SK-N-SH treated with all-trans-retinoic acid at 6 μM for 48 hours (cell line): ENCODE results near the gene PLEKHA3.

Source experiments
- ARNTL ChIP-seq: fragments of 450-650 bp; formaldehyde crosslinking; IDR thresholded peaks from 2 replicates; pipeline ENCODE4 v1.5.0; 2020; ENCODE audit warnings: low read depth, mild to moderate bottlenecking, moderate library complexity, borderline replicate concordance
- BACH2 ChIP-seq: fragments of 250-450 bp; sonication (Bioruptor Pico); IDR thresholded peaks from 2 replicates; pipeline ENCODE4 v1.9.0; 2021; ENCODE audit warnings: mild to moderate bottlenecking, borderline replicate concordance
- CSDC2 ChIP-seq: fragments of 250-450 bp; sonication (Bioruptor Pico); IDR thresholded peaks from 2 replicates; pipeline ENCODE4 v1.5.0; 2020; ENCODE audit warnings: mild to moderate bottlenecking, moderate library complexity
- ESRRG ChIP-seq: fragments of 250-450 bp; sonication (Bioruptor Pico); IDR thresholded peaks from 2 replicates; pipeline ENCODE4 v1.6.1; 2021; ENCODE audit warnings: mild to moderate bottlenecking
- GLIS3 ChIP-seq: fragments of 250-450 bp; sonication (Bioruptor Pico); IDR thresholded peaks from 2 replicates; pipeline ENCODE4 v1.5.0; 2020; ENCODE audit warnings: mild to moderate bottlenecking, moderate library complexity
- PPARA ChIP-seq: fragments of 250-450 bp; sonication (Bioruptor Pico); IDR thresholded peaks from 2 replicates; pipeline ENCODE4 v1.5.0; 2020; ENCODE audit warnings: mild to moderate bottlenecking, borderline replicate concordance
- RARB ChIP-seq: fragments of 250-450 bp; sonication (Bioruptor Pico); IDR thresholded peaks from 2 replicates; pipeline ENCODE4 v1.8.0; 2021; ENCODE audit warnings: mild to moderate bottlenecking, moderate library complexity
- TOX ChIP-seq: fragments of 250-450 bp; sonication (Bioruptor Pico); IDR thresholded peaks from 2 replicates; pipeline ENCODE4 v1.8.0; 2021; ENCODE audit warnings: mild to moderate bottlenecking, moderate library complexity, borderline replicate concordance
- ZFP3 ChIP-seq: fragments of 250-450 bp; sonication (Bioruptor Pico); IDR thresholded peaks from 2 replicates; pipeline ENCODE4 v1.5.0; 2020; ENCODE audit warnings: mild to moderate bottlenecking, moderate library complexity
- ZFP30 ChIP-seq: fragments of 450-650 bp; formaldehyde crosslinking; IDR thresholded peaks from 2 replicates; pipeline ENCODE4 v1.5.0; 2022; ENCODE audit warnings: mild to moderate bottlenecking, moderate library complexity
- ZNF8 ChIP-seq: fragments of 450-650 bp; formaldehyde crosslinking; IDR thresholded peaks from 2 replicates; pipeline ENCODE4 v1.5.0; 2020; ENCODE audit warnings: mild to moderate bottlenecking, moderate library complexity
- TF ChIP-seq, protein P1 (sequence below): fragments of 250-450 bp; sonication (Bioruptor Pico); IDR thresholded peaks from 2 replicates; pipeline ENCODE4 v1.8.0; 2020; ENCODE audit warnings: mild to moderate bottlenecking, moderate library complexity, borderline replicate concordance
- TF ChIP-seq, protein P2 (sequence below): fragments of 250-450 bp; sonication (Bioruptor Pico); IDR thresholded peaks from 2 replicates; pipeline ENCODE4 v1.5.1; 2021; ENCODE audit warnings: mild to moderate bottlenecking, moderate library complexity
- TF ChIP-seq, protein P3 (sequence below): fragments of 250-450 bp; sonication (Bioruptor Pico); IDR thresholded peaks from 2 replicates; pipeline ENCODE4 v1.5.1; 2020; ENCODE audit warnings: low read depth, mild to moderate bottlenecking, moderate library complexity

DNA sequence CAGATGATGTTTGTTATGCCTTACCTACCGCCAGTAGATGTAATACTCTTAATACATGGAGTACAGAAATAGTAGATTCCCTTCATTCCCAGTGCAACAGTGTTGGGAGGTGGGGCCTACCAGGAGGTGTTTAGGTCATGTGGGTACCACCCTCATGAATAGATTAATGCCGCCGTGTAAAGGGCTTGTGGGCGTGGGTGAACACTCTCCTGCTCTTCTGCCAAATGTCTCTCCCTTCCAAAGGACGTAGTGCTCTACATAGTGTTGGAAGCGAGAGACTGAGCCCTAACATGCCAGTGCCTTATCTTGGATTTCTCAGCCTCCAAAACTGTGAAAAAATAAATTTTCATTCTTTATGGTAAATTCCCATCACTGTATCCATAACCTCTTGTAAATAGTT lies 30.1 kb downstream of the PLEKHA3 start:
- TF ChIP-seq, protein P1, sequence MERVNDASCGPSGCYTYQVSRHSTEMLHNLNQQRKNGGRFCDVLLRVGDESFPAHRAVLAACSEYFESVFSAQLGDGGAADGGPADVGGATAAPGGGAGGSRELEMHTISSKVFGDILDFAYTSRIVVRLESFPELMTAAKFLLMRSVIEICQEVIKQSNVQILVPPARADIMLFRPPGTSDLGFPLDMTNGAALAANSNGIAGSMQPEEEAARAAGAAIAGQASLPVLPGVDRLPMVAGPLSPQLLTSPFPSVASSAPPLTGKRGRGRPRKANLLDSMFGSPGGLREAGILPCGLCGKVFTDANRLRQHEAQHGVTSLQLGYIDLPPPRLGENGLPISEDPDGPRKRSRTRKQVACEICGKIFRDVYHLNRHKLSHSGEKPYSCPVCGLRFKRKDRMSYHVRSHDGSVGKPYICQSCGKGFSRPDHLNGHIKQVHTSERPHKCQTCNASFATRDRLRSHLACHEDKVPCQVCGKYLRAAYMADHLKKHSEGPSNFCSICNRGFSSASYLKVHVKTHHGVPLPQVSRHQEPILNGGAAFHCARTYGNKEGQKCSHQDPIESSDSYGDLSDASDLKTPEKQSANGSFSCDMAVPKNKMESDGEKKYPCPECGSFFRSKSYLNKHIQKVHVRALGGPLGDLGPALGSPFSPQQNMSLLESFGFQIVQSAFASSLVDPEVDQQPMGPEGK (CRISPR knock-in tag): no peak
- TF ChIP-seq PPARA (CRISPR knock-in tag) (no peak), GLIS3 (CRISPR knock-in tag) (no peak), ZFP30 (CRISPR knock-in tag) (no peak), ESRRG (CRISPR knock-in tag) (no peak), ZFP3 (no peak), TOX (CRISPR knock-in tag) (no peak), ZNF8 (no peak), BACH2 (CRISPR knock-in tag) (no peak), ARNTL (CRISPR knock-in tag) (no peak), RARB (CRISPR knock-in tag) (no peak), CSDC2 (CRISPR knock-in tag) (no peak)
- TF ChIP-seq, protein P2, sequence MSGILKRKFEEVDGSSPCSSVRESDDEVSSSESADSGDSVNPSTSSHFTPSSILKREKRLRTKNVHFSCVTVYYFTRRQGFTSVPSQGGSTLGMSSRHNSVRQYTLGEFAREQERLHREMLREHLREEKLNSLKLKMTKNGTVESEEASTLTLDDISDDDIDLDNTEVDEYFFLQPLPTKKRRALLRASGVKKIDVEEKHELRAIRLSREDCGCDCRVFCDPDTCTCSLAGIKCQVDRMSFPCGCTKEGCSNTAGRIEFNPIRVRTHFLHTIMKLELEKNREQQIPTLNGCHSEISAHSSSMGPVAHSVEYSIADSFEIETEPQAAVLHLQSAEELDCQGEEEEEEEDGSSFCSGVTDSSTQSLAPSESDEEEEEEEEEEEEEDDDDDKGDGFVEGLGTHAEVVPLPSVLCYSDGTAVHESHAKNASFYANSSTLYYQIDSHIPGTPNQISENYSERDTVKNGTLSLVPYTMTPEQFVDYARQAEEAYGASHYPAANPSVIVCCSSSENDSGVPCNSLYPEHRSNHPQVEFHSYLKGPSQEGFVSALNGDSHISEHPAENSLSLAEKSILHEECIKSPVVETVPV (CRISPR knock-in tag): no peak
- TF ChIP-seq, protein P3, sequence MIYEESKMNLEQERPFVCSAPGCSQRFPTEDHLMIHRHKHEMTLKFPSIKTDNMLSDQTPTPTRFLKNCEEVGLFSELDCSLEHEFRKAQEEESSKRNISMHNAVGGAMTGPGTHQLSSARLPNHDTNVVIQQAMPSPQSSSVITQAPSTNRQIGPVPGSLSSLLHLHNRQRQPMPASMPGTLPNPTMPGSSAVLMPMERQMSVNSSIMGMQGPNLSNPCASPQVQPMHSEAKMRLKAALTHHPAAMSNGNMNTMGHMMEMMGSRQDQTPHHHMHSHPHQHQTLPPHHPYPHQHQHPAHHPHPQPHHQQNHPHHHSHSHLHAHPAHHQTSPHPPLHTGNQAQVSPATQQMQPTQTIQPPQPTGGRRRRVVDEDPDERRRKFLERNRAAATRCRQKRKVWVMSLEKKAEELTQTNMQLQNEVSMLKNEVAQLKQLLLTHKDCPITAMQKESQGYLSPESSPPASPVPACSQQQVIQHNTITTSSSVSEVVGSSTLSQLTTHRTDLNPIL (CRISPR knock-in tag): no peak
